Endothelial cell of umbilical vein (primary cell): ENCODE measurements around the gene SMS. TPM values are rescaled to one million over a fixed set of nuclear protein-coding genes. Genes with fewer than 3 reads are reported as not detected.

Experiments
- BruUV-seq: library from RNA; stranded (reverse); fragments of 400-500 nt; replicated peaks from 2 replicates; lab custom pipeline; 2021; lab: Mats Ljungman, UMichigan
- CTCF ChIA-PET: fragments of 300-600, 350-600 bp; sonication (Branson Sonifier 250); formaldehyde crosslinking; loops from one replicate; lab custom pipeline; 2021; ENCODE audit warnings: antibody characterized with exemption, inconsistent platforms; lab: Charles Lee
- POLR2A ChIA-PET: fragments of 300-600, 350-600 bp; sonication (Branson Sonifier 250); formaldehyde crosslinking; loops from one replicate; lab custom pipeline; 2021; ENCODE audit warnings: antibody characterized with exemption, inconsistent platforms; lab: Charles Lee
- DNase-seq: peaks from one replicate; pipeline ENCODE4 v3.0.0-alpha.2; 2011; ENCODE audit warnings: low read depth, low spot score
- FAIRE-seq: peaks from 2 replicates; lab custom pipeline; 2011; peaks lifted over from hg19 to GRCh38; lab: Jason Lieb, UNC
- H2AFZ ChIP-seq: 2 replicates; pipeline ENCODE4 v1.6.0; 2012; ENCODE audit warnings: low read depth, low read length, control low read depth, inconsistent platforms
- H3K27ac ChIP-seq: 2 replicates; pipeline ENCODE4 v1.5.1; 2011; ENCODE audit warnings: low read depth, mild to moderate bottlenecking, control low read depth, low read length, moderate library complexity; ENCODE audit not compliant: insufficient read depth
- H3K27me3 ChIP-seq, 2 experiments: 2 replicates each; pipeline versions ENCODE4 v1.6.0 to v1.6.1; 2011; ENCODE audit warnings: low read length in 2 of 2, mixed read lengths in 1 of 2; ENCODE audit not compliant: control insufficient read depth in 2 of 2, insufficient read depth in 2 of 2
- H3K36me3 ChIP-seq, 2 experiments: 2 replicates in 1 of 2; 3 replicates in 1 of 2; pipeline ENCODE4 v1.5.1; 2011; ENCODE audit warnings: low read length in 2 of 2, mild to moderate bottlenecking in 1 of 2, moderate library complexity in 1 of 2; ENCODE audit not compliant: control insufficient read depth in 2 of 2, insufficient read depth in 2 of 2; ENCODE audit errors: extremely low read depth in 1 of 2
- H3K4me1 ChIP-seq: 3 replicates; pipeline ENCODE4 v1.5.1; 2011; ENCODE audit warnings: mild to moderate bottlenecking, low read length; ENCODE audit not compliant: control insufficient read depth, insufficient read depth; ENCODE audit errors: extremely low read depth
- H3K4me2 ChIP-seq: 2 replicates; pipeline ENCODE4 v1.6.1; 2011; ENCODE audit warnings: low read length, control low read depth, mixed read lengths; ENCODE audit not compliant: insufficient read depth
- H3K4me3 ChIP-seq, 3 experiments: fragments of 200-600 bp in 1 of 3; sonication (generic), shearing (Covaris generic) in 1 of 3; replicated peaks in 1 of 3; 2 replicates each; pipeline ENCODE4 v1.5.1; 2011 to 2016; ENCODE audit warnings: control low read depth in 3 of 3, low read length in 3 of 3, mild to moderate bottlenecking in 2 of 3, inconsistent platforms in 1 of 3, low read depth in 1 of 3, moderate library complexity in 1 of 3; ENCODE audit not compliant: insufficient read depth in 1 of 3
- H3K79me2 ChIP-seq: 2 replicates; pipeline ENCODE4 v1.6.0; 2012; ENCODE audit warnings: low read length, inconsistent platforms; ENCODE audit not compliant: control insufficient read depth, insufficient read depth
- H3K9ac ChIP-seq: replicated peaks from 2 replicates; pipeline ENCODE3; 2011; ENCODE audit warnings: low read length, control low read depth; ENCODE audit not compliant: insufficient read depth; ENCODE audit errors: extremely low read depth
- H3K9me1 ChIP-seq: replicated peaks from 3 replicates; pipeline ENCODE4 v1.6.0; 2011; ENCODE audit warnings: mild to moderate bottlenecking, low read length; ENCODE audit not compliant: control insufficient read depth, insufficient read depth; ENCODE audit errors: extremely low read depth
- H3K9me3 ChIP-seq: replicated peaks from 2 replicates; pipeline ENCODE4 v1.5.1; 2012; ENCODE audit warnings: low read length, inconsistent platforms; ENCODE audit not compliant: control insufficient read depth, insufficient read depth
- H4K20me1 ChIP-seq: replicated peaks from 2 replicates; pipeline ENCODE3; 2011; ENCODE audit warnings: mild to moderate bottlenecking, low read length; ENCODE audit not compliant: control insufficient read depth, insufficient read depth; ENCODE audit errors: extremely low read depth
- EZH2 ChIP-seq: IDR thresholded peaks from 2 replicates; pipeline ENCODE4 v1.6.1; 2012; ENCODE audit warnings: borderline replicate concordance, low read depth, mild to moderate bottlenecking, moderate library complexity, low read length, inconsistent platforms; ENCODE audit not compliant: severe bottlenecking
- FOS ChIP-seq: IDR thresholded peaks from 2 replicates; pipeline ENCODE4 v1.6.1; 2011; ENCODE audit warnings: mild to moderate bottlenecking, low read length, moderate library complexity, borderline replicate concordance; ENCODE audit not compliant: insufficient read depth
- GATA2 ChIP-seq: IDR thresholded peaks from 2 replicates; pipeline ENCODE4 v1.7.0; 2011; ENCODE audit warnings: low read depth, mild to moderate bottlenecking, moderate library complexity, mixed read lengths, low read length; ENCODE audit not compliant: insufficient read length, insufficient read depth
- JUN ChIP-seq: IDR thresholded peaks from 2 replicates; pipeline ENCODE4 v1.6.1; 2011; ENCODE audit warnings: borderline replicate concordance, low read depth; ENCODE audit not compliant: insufficient read length, insufficient read depth
- MAX ChIP-seq: IDR thresholded peaks from 2 replicates; pipeline ENCODE4 v1.6.1; 2011; ENCODE audit not compliant: insufficient read depth, insufficient read length
- MYC ChIP-seq: IDR thresholded peaks from one replicate; pipeline ENCODE4 v1.6.1; 2011; ENCODE audit warnings: mild to moderate bottlenecking, low read depth, low read length
- POLR2A ChIP-seq: IDR thresholded peaks from 2 replicates; pipeline ENCODE4 v1.6.1; 2012; ENCODE audit warnings: low read depth, mild to moderate bottlenecking, control low read depth, low read length
- POLR2AphosphoS5 ChIP-seq: IDR thresholded peaks from 2 replicates; pipeline ENCODE4 v1.6.1; 2012; ENCODE audit warnings: low read depth, mild to moderate bottlenecking, control low read depth, low read length, moderate library complexity; ENCODE audit not compliant: insufficient read depth
- dilution Hi-C: fragments of 300-500 bp; cut with MboI; formaldehyde crosslinking; loops from one replicate; pipeline ENCODE4 v1.15.0; 2019; ENCODE audit warnings: low sequenced_read_pairs; ENCODE audit not compliant: extremely low pct_ligation_motif_present
- intact Hi-C: fragments of 100-400 bp; cut with micrococcal nuclease; formaldehyde crosslinking; loops from one replicate; pipeline ENCODE4 v1.10.0; 2022
- polyA plus RNA-seq, 4 experiments: library from polyadenylated mRNA; depleted of rRNA in 3 of 4; stranded (reverse) in 3 of 4; unstranded in 1 of 4; fragments of >200 nt; gene quantifications; 2 replicates each; pipeline versions ENCODE4 v1.2.1 to v1.2.3, GENCODE V29; 2011 to 2012; ENCODE audit warnings: missing spikeins in 1 of 4
- total RNA-seq: library from RNA; stranded (reverse); gene quantifications from 2 replicates; pipeline ENCODE4 v1.2.3, GENCODE V29; 2021
- TF ChIP-seq, protein P1 (sequence below), 2 donors: IDR thresholded peaks; 1 replicate in 1 of 2; 2 replicates in 1 of 2; pipeline ENCODE4 v1.5.1; 2011; ENCODE audit warnings: low read length in 2 of 2, mild to moderate bottlenecking in 2 of 2, moderate library complexity in 2 of 2, control low read depth in 1 of 2, inconsistent platforms in 1 of 2, low read depth in 1 of 2; ENCODE audit not compliant: insufficient read depth in 1 of 2; ENCODE audit errors: extremely low read depth in 1 of 2

Gene SMS
- total and polyA plus RNA-seq, 2 donors (not counting 3 experiments of a cell fraction or from before 2014, with no cell fraction given), result 57.1 to 173 TPM

DNA sequence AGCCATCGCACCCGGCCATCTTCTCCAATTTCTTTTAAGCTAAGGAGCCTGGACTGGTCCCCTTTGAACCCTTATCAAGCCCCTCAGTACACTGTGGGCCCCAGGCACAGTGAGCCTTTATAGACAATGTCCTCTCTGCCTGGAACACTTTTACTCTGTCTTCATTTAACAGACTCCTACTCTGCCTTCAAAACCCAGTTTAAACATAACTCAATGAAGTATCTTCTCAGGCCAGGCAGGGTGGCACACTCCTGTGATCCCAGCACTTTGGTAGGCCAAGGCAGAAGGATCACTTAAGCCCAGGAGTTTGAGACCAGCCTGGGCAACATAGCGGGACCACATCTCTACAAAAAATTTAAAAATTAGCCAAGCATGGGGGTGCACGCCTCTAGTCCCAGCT is 27.5 kb upstream of the SMS start:
- no peaks in the 10 kb centered on the region for H3K4me1 ChIP-seq
- no peak for DNase-seq
- intact Hi-C loops (loop anchor here (10.0 kb wide), 1 partner anchor 1018 kb away; no protein-coding TSS in a partner anchor), dilution Hi-C loops (no loop called here)
- H3K9me1 ChIP-seq, result no peaks in the 10 kb centered on the region
- no peak overlapping the region for H2AFZ ChIP-seq
- H3K4me2 ChIP-seq, result no peak overlapping the region
- no peak for TF ChIP-seq MAX
- TF ChIP-seq MYC, result no peak
- no peak for TF ChIP-seq FOS
- TF ChIP-seq POLR2A, result no peak
- TF ChIP-seq, protein P1, sequence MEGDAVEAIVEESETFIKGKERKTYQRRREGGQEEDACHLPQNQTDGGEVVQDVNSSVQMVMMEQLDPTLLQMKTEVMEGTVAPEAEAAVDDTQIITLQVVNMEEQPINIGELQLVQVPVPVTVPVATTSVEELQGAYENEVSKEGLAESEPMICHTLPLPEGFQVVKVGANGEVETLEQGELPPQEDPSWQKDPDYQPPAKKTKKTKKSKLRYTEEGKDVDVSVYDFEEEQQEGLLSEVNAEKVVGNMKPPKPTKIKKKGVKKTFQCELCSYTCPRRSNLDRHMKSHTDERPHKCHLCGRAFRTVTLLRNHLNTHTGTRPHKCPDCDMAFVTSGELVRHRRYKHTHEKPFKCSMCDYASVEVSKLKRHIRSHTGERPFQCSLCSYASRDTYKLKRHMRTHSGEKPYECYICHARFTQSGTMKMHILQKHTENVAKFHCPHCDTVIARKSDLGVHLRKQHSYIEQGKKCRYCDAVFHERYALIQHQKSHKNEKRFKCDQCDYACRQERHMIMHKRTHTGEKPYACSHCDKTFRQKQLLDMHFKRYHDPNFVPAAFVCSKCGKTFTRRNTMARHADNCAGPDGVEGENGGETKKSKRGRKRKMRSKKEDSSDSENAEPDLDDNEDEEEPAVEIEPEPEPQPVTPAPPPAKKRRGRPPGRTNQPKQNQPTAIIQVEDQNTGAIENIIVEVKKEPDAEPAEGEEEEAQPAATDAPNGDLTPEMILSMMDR (IDR thresholded peaks at IDR 0.05; ENCODE audit: extremely low read depth in 1 of 2, insufficient read depth in 1 of 2, low read depth in 1 of 2, low read length in 2 of 2), result no peak
- TF ChIP-seq POLR2AphosphoS5, result no peak
- TF ChIP-seq JUN, result no peak
- no peak for TF ChIP-seq GATA2
- TF ChIP-seq EZH2, result no peak
- no peaks in the 10 kb centered on the region for H3K36me3 ChIP-seq
- no peak overlapping the region for H3K4me3 ChIP-seq
- no peak overlapping the region for H3K9ac ChIP-seq
- no peaks in the 10 kb centered on the region for H3K27me3 ChIP-seq
- no peaks in the 10 kb centered on the region for H3K79me2 ChIP-seq
- H3K9me3 ChIP-seq, result no peaks in the 10 kb centered on the region
- ChIA-PET POLR2A (no interaction called here), CTCF (no interaction called here)
- H3K27ac ChIP-seq, result no peak overlapping the region
- no peak for FAIRE-seq
- no peaks in the 10 kb centered on the region for H4K20me1 ChIP-seq
- BruUV-seq, result no TSS peak
